Measurements from ENCODE around the gene HNRNPA2B1.
"Not testable (repeated sequence)": the region's sequence is repeated elsewhere in the genome, so short reads cannot be mapped to it uniquely, and the experiment has no call there.

Gene HNRNPA2B1

GRCh38 chr7:26184281-26185101 is 16.1 kb downstream of the HNRNPA2B1 start:
- TF ChIP-seq L3MBTL2 (conservative IDR thresholded peaks at IDR 0.05): 0 out of 2 replicates have a peak, but pooled peaks have one; percentile 11
- POLR2A ChIA-PET; DNase-seq (ENCODE audit: extremely low spot score); CTCF ChIA-PET: not testable (repeated sequence)

- TF ChIP-seq FOXM1 (IDR thresholded peaks at IDR 0.05; ENCODE audit: borderline replicate concordance) (no peak), LEF1 (IDR thresholded peaks at IDR 0.05; ENCODE audit: borderline replicate concordance) (no peak), ARNT (IDR thresholded peaks at IDR 0.05) (no peak), CTBP1 (IDR thresholded peaks at IDR 0.05; ENCODE audit: borderline replicate concordance) (no peak), SP1 (IDR thresholded peaks at IDR 0.05) (no peak)
- DNase-seq (ENCODE audit: extremely low spot score): no peak
- ChIA-PET CTCF (interaction anchor here (1.2 kb wide), 1 partner anchor 93 kb away, joined by 7 read pairs; no protein-coding TSS in a partner anchor), POLR2A (interaction anchor here (0.9 kb wide), 1 partner anchor 92 kb away, joined by 4 read pairs; no protein-coding TSS in a partner anchor)
Observed at GRCh38 chr7:26183545-26184280, 16.8 kb downstream of the HNRNPA2B1 start.

GRCh38 chr7:26182706-26183105 is 17.8 kb downstream of the HNRNPA2B1 start:
- DNase-seq (ENCODE audit: extremely low spot score): no peak
- POLR2A ChIA-PET: interaction anchor here (0.6 to 1.3 kb wide), 4 partner anchors 17 to 91 kb away, joined by 3 to 4 read pairs (median 3); no protein-coding TSS in a partner anchor
- CTCF ChIA-PET: interaction anchor here (0.9 to 1.2 kb wide), 2 partner anchors 92 to 121 kb away, joined by 5 to 7 read pairs; no protein-coding TSS in a partner anchor
- TF ChIP-seq SUZ12 (IDR thresholded peaks at IDR 0.05) (no peak), ELF4 (IDR thresholded peaks at IDR 0.05) (0 out of 2 replicates have a peak, but pooled peaks have one; percentile 9)

GRCh38 chr7:26182283-26182682 is 18.3 kb downstream of the HNRNPA2B1 start:
- CTCF ChIA-PET: interaction anchor here (0.6 to 1.2 kb wide), 4 partner anchors 91 to 183 kb away, joined by 3 to 7 read pairs (median 4); no protein-coding TSS in a partner anchor
- no peak for DNase-seq (ENCODE audit: extremely low spot score)
- TF ChIP-seq FOXM1 (IDR thresholded peaks at IDR 0.05; ENCODE audit: borderline replicate concordance) (no peak), ARNT (IDR thresholded peaks at IDR 0.05) (no peak), ELF4 (IDR thresholded peaks at IDR 0.05) (no peak), PKNOX1 (IDR thresholded peaks at IDR 0.05) (no peak; the same call in 1 of the 2 replicates), TARDBP (IDR thresholded peaks at IDR 0.05) (no peak), LEF1 (IDR thresholded peaks at IDR 0.05; ENCODE audit: borderline replicate concordance) (no peak), NFRKB (IDR thresholded peaks at IDR 0.05) (no peak), ZNF384 (IDR thresholded peaks at IDR 0.05) (no peak), BHLHE40 (IDR thresholded peaks at IDR 0.05; ENCODE audit: borderline replicate concordance) (no peak), SUZ12 (IDR thresholded peaks at IDR 0.05) (no peak), L3MBTL2 (conservative IDR thresholded peaks at IDR 0.05) (no peak), FOXK2 (IDR thresholded peaks at IDR 0.05) (no peak), CTBP1 (IDR thresholded peaks at IDR 0.05; ENCODE audit: borderline replicate concordance) (no peak), FOXA1 (IDR thresholded peaks at IDR 0.05) (no peak), HDGF (IDR thresholded peaks at IDR 0.05; ENCODE audit: borderline replicate concordance) (no peak), SP1 (IDR thresholded peaks at IDR 0.05) (no peak)
- POLR2A ChIA-PET: interaction anchor here (1.1 to 1.9 kb wide), 3 partner anchors 27 to 84 kb away, joined by 3 to 9 read pairs (median 3); partner anchors contain the start of gene NFE2L3

- CTCF ChIA-PET: interaction anchor here (0.6 to 1.1 kb wide), 2 partner anchors 103 to 184 kb away, joined by 3 read pairs; no protein-coding TSS in a partner anchor
- POLR2A ChIA-PET: interaction anchor here (1.3 to 1.9 kb wide), 2 partner anchors 30 to 83 kb away, joined by 3 to 9 read pairs; partner anchors contain the start of gene NFE2L3
- TF ChIP-seq SUZ12 (IDR thresholded peaks at IDR 0.05) (no peak), L3MBTL2 (conservative IDR thresholded peaks at IDR 0.05) (no peak), ELF4 (IDR thresholded peaks at IDR 0.05) (no peak), BHLHE40 (IDR thresholded peaks at IDR 0.05; ENCODE audit: borderline replicate concordance) (no peak), TARDBP (IDR thresholded peaks at IDR 0.05) (no peak), FOXK2 (IDR thresholded peaks at IDR 0.05) (no peak), PKNOX1 (IDR thresholded peaks at IDR 0.05) (no peak), FOXA1 (IDR thresholded peaks at IDR 0.05) (no peak), FOXM1 (IDR thresholded peaks at IDR 0.05; ENCODE audit: borderline replicate concordance) (no peak), ARNT (IDR thresholded peaks at IDR 0.05) (no peak), NFRKB (IDR thresholded peaks at IDR 0.05) (no peak)
- DNase-seq (ENCODE audit: extremely low spot score): no peak
Observed at GRCh38 chr7:26181474-26182227, 18.9 kb downstream of the HNRNPA2B1 start.

GRCh38 chr7:26180792-26181198 is 19.8 kb downstream of the HNRNPA2B1 start:
- ChIA-PET CTCF (interaction anchor here (0.7 kb wide), 1 partner anchor 111 kb away, joined by 7 read pairs; no protein-coding TSS in a partner anchor), POLR2A (interaction anchor here (0.9 to 1.9 kb wide), 2 partner anchors 23 to 29 kb away, joined by 3 to 9 read pairs; partner anchors contain the start of gene NFE2L3)
- no peak for DNase-seq (ENCODE audit: extremely low spot score)
- TF ChIP-seq BHLHE40 (IDR thresholded peaks at IDR 0.05; ENCODE audit: borderline replicate concordance) (no peak), TARDBP (IDR thresholded peaks at IDR 0.05) (no peak), ZNF384 (IDR thresholded peaks at IDR 0.05) (0 out of 2 replicates have a peak, but pooled peaks have one; percentile 17)

All from HEK293T (cell line).